HG02938 (cell line): Measurements from ENCODE around the gene ENPP6.
"Not testable (repeated sequence)": the region's sequence is repeated elsewhere in the genome, so short reads cannot be mapped to it uniquely, and the experiment has no call there.

Source experiments
- ATAC-seq: cut with Tn5 transposase; IDR thresholded peaks from one replicate; pipeline ENCODE4 v1.9.1; 2021; ENCODE audit warnings: mild to moderate bottlenecking, moderate library complexity; ENCODE audit not compliant: unreplicated experiment

ENPP6 gene

DNA sequence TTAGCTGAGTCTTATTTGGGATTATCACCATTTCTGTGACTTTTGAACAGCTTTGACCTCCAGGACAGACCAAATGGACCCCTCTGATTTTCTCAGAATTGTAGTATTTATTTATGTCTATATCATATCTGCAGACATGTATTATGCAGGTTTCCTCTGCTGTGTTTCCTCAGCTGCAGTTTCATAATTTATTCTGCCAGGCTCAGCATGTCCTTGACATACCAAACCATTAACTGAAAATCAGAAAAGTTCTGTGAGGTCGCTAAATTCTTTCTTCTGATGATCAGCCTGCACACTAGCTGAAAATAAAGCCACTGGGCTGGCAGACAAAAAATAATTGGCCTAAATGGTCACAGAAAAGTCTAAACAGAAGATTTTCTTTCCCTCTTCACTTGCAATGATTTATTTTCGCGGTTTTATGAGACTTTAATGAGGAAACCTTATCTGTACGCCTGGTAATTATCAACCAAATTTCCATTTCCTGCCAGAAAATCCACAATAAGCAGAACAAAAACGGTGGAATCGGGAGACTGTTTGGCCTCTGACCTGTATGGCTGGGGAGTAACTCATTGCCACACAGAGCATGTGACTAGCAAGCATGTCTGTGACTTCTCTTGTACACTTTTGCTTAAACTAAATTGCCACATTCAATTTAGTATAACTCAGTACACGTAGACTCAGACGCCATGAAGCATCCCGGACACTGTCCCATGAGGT is 150.9 kb downstream of the ENPP6 start:
- no peak for ATAC-seq

DNA sequence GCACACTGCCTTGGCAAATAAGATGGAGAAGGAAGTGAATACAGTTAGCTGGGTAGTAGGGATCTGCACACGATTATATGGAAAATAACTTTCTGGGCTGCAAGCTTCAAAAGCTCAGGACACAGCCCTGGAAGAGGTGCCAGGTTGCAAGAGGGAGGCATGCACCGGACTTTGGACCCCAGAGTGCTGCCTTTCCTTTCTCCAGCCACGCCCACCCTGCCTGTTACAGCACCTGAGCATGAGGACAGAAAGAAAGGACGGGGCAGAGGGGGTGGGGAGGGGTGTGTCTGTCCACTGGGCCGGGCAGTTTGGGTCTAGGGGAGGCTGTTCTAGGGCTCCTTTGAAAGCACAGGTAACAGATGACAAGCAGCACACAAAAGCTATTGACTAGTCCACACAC is 152.8 kb downstream of the ENPP6 start:
- no peak for ATAC-seq

DNA sequence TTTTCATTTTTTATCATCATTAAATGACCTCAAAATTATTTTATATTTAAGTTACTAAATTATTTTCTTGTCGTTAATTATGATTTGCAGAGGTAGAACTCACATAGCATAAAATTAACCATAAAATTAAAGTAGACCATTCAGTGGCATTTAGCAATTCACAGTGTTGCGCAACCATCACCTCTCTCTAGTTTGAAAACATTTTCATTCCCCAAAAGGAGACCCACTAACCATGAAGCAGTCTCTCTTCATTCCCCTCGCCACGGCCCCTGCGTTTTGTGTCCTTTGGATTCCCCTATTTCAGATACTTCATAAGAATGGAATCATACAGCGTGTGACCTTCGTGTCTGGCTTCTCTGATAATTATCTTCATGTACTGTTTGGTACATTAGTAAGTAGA is 154.9 kb downstream of the ENPP6 start:
- no peak for ATAC-seq

DNA sequence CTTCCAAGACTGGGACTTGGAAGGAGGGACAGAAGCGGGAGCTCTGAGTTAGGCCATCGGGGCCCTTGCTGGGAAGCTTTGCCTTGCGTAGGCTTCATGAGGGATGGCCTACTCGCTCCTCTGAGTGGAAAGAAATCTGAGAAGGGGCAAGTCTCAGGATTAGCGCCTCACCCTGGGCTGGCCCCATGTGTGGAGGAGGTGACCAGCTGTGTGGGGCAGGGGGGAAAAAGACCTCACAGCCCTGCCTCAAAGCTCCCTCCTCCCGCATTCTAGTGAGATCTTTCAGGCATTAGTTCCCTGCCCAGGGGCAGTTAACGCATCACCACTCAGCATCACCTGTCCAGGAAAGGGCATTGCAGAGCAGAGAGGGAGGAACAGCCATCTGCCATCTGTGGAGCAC is 156.1 kb downstream of the ENPP6 start:
- no peak for ATAC-seq

DNA sequence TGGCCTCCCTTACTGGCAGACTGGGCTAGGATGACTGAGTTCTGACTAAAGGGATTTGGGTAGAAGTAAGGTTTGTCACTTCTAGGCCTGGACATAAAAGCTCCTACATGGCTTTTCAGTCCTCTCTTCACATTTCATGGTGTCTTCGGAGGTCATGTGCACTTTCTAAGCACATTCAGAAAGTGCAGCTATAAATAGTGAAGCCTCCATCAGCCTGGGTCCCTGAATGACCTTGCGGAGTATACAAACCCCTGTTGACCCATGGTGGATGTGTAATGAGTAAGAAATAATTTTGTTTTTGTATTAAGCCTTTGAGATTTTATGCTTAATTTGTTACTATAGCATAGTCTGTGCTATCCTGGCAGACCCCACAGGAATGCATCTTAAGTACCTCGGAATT is 158.6 kb downstream of the ENPP6 start:
- ATAC-seq, result no peak

DNA sequence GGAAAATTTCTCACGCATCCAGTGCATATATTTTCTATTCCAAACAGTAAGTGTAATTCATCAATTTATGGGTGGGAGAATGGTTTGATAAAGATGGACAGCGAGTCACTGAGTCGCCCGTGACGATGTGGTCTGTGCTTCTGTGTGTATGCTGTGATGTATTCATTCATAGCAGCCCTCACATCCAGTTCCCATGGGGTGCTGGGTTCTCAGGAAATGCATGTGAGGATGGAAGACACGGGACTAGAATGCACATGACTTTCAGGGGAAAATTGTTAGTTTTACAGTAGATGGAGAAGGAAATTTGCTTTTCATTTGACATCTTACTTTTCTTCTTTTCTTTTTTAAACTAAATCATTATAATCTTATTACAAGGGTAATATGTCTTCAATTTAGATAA is 159.6 kb downstream of the ENPP6 start:
- ATAC-seq, result no peak

DNA sequence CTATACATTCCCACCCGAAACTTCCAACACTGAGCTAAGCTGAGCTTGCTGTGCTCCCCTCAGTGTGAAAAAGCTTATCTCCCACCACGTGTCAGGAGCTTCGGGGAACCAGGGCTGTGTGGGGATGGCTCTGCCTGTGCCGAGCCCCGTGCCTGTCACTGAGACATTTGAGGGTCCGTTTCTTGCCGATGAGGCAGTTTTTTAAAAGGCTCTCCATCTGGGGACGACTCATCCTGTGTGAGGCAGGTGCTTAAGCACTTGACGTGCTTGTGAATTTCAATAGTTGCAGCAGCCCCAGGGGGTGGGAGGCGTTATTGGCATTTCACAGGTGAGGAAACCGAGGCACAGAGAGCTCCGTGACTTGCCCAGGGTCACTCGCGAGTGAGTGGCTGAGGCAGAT is 160.8 kb downstream of the ENPP6 start:
- no peak for ATAC-seq

DNA sequence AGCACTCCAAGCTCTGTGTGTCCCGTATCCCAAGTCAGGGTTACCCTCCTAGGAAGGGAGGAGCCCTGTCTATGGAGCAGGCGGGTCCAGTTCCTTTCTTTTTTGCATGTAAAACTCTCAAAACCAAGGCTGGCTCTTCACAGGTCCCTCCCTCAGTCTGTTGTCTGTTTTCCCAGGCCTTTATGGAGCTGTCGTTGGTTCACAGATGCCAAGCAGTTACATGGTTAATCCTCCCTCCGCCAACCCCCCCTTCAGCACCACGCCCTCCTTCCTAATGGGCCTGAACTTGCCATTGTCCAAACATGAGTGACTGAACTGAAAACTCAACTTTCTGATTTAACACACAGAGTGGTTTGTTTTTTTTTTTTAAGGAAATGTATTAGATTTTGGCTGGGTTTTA is 164.2 kb downstream of the ENPP6 start:
- ATAC-seq, result no peak

DNA sequence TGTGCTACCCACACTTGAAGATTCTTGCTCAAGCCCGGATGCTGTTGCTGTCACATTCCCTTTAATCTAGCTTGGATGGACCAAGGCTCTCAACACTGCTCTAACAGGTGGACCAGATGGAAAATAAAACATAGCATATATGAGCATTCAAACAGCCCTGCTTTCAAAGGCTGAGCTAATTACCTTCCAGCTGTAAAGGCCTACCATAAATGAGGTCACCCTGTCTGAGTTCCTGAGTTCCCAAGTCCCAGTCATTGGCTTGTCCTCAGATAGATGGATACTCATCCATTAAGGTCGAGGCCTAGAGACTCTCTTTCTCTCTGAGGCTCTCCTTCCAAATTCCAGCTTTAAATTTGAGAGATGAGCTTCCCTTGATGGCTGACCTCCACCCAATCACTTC is 165.1 kb downstream of the ENPP6 start:
- no peak for ATAC-seq

DNA sequence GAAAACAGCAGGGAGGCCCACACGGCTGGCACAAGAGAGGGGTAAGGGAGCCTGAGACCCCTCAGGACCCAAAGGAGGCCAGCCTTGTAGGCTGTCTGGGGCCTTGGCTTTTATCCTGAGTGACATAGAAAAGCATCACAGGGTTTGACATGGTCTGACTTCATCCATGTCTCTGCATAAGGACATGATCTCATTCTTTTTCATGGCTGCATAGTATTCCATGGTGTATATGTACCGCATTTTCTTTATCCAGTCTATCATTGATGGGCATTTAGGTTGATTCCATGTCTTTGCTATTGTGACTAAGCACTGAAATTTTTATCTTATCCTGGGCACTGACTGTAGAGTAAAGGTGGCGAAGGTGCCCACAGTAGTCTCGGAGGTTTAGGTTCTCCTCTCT is 166.4 kb downstream of the ENPP6 start:
- not testable (repeated sequence) for ATAC-seq

DNA sequence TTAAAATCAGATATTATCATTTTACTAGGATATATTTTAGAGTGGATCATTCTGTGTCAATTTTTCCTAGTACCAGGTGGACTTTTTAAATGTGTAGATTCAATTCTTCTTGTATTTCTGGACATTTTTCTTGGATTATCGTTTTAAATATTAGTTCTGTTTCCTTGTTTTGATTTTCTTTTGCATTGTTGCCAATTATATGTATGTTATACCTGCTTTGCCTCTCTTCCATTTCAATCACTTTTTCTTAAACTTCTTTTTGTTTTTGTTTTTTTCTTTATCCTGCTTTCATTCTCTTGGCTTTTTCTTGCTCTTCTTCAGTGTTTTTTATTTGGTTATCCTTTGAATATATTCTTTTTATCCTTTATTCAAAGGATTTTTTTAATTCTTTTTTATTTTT is 171.5 kb downstream of the ENPP6 start:
- ATAC-seq, result no peak

DNA sequence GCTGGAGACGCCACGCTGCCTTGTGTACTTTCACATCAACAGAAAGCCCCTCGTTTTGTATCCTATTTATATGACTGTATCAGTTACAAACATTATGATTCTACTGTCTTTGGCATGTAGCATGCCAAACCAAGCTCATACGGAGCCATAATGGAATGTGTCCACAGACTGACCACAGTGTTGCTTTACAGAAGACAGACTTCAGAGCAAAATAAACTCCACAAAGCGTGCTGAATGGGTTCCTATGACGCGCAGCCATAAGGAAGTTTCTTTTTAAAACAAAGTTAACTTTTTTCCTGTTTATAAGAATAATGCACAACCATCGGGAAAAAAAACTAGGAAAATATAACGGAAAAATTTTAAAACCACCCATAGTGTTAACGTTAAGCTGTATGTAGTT is 176.5 kb downstream of the ENPP6 start:
- no peak for ATAC-seq

DNA sequence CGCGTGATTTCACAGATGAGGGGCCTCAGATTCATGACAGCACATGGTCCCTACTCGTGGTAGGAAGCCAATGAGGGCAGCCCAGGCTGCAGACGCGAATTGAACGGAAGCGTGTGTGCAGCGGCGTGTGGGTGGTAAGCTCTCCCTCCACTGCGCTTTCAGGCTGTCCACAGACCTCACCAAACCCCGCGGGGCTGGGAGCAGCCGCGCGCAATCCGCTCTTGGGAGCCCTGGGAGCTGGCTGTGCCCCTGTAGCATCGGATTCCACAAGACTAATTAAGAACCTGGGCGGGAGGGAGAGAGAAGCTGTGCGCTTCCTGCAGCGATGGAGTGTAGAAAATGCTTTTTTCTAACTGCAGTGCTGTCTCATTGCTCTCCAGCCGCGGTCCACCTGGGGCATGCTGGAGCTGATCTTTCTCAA is 177.7 kb downstream of the ENPP6 start:
- no peak for ATAC-seq
